Nephron progenitor cell (in vitro differentiated cells): Measurements from ENCODE around the gene BTAF1.

ENCODE experiments used
- DNase-seq: peaks from one replicate; pipeline ENCODE4 v3.0.0; 2021
- H3K27ac Mint-ChIP-seq: 2 replicates; pipeline ENCODE4 v1.8.0; 2021; ENCODE audit warnings: mild to moderate bottlenecking, moderate library complexity, mixed read lengths
- H3K27me3 Mint-ChIP-seq: 2 replicates; pipeline ENCODE4 v1.8.0; 2021; ENCODE audit warnings: mild to moderate bottlenecking, low read depth, mixed read lengths; ENCODE audit not compliant: poor library complexity
- H3K36me3 Mint-ChIP-seq: 2 replicates; pipeline ENCODE4 v1.8.0; 2021; ENCODE audit warnings: low read depth, mixed read lengths
- H3K4me1 Mint-ChIP-seq: 2 replicates; pipeline ENCODE4 v1.8.0; 2021; ENCODE audit warnings: mixed read lengths
- H3K4me3 Mint-ChIP-seq: 2 replicates; pipeline ENCODE4 v1.8.0; 2021; ENCODE audit warnings: mild to moderate bottlenecking, moderate library complexity, mixed read lengths
- H3K9me3 Mint-ChIP-seq: 2 replicates; pipeline ENCODE4 v1.8.0; 2021; ENCODE audit warnings: mild to moderate bottlenecking, moderate library complexity, mixed read lengths
- TF ChIP-seq, protein P1 (sequence below): fragments of 200-600 bp; sonication (generic); IDR thresholded peaks from 2 replicates; pipeline ENCODE4 v1.5.0; 2021; ENCODE audit warnings: antibody characterized with exemption

Gene BTAF1

DNA sequence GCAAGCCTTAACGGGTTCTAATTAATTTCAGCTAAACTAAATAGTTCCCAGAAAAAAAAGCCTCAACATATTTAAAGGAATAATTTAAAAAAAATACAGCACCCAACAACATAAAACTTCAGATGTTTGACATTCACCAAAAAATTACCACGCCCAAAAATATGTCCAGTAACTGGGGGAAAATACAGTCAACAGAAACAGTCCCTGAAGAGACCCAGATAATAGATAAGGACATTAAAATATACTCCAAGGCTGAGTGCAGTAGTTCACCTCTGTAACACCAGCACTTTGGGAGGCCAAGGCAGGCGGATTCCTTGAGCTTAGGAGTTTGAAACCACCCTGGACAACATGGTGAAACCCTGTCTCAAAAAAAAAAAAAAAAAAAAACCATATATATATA lies 78.0 kb downstream of the BTAF1 start:
- peaks cover 97% of the 10 kb centered on the region for H3K36me3 Mint-ChIP-seq
- DNase-seq = no peak
- no peak overlapping the region for H3K27ac Mint-ChIP-seq
- peaks cover 36% of the 10 kb centered on the region for H3K9me3 Mint-ChIP-seq
- TF ChIP-seq, protein P1, sequence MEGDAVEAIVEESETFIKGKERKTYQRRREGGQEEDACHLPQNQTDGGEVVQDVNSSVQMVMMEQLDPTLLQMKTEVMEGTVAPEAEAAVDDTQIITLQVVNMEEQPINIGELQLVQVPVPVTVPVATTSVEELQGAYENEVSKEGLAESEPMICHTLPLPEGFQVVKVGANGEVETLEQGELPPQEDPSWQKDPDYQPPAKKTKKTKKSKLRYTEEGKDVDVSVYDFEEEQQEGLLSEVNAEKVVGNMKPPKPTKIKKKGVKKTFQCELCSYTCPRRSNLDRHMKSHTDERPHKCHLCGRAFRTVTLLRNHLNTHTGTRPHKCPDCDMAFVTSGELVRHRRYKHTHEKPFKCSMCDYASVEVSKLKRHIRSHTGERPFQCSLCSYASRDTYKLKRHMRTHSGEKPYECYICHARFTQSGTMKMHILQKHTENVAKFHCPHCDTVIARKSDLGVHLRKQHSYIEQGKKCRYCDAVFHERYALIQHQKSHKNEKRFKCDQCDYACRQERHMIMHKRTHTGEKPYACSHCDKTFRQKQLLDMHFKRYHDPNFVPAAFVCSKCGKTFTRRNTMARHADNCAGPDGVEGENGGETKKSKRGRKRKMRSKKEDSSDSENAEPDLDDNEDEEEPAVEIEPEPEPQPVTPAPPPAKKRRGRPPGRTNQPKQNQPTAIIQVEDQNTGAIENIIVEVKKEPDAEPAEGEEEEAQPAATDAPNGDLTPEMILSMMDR = no peak
- no peaks in the 10 kb centered on the region for H3K27me3 Mint-ChIP-seq
- H3K4me3 Mint-ChIP-seq = no peak overlapping the region
- no peaks in the 10 kb centered on the region for H3K4me1 Mint-ChIP-seq

DNA sequence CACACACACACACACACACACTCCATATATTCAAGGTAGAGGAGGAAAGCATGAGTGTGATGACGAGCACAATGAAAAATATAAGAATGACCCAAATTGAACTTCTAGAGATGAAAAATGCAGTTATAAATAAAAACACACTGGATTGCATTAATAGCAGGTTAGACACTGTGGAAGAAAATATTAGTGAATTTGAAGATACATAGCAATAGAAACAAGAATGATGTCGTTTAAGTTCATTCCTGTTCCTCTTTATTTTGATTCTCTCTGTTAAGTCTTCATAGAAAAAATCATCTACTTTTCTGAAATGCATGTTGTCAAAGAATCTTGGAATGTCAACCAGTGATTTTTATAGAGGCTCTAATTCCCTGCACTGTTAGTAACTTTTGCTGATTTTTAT lies 78.4 kb downstream of the BTAF1 start:
- TF ChIP-seq, protein P1 = no peak
- no peaks in the 10 kb centered on the region for H3K4me1 Mint-ChIP-seq
- H3K4me3 Mint-ChIP-seq = no peak overlapping the region
- no peak overlapping the region for H3K27ac Mint-ChIP-seq
- H3K9me3 Mint-ChIP-seq = peaks cover 36% of the 10 kb centered on the region
- DNase-seq = no peak
- no peaks in the 10 kb centered on the region for H3K27me3 Mint-ChIP-seq
- peaks cover 96% of the 10 kb centered on the region for H3K36me3 Mint-ChIP-seq

DNA sequence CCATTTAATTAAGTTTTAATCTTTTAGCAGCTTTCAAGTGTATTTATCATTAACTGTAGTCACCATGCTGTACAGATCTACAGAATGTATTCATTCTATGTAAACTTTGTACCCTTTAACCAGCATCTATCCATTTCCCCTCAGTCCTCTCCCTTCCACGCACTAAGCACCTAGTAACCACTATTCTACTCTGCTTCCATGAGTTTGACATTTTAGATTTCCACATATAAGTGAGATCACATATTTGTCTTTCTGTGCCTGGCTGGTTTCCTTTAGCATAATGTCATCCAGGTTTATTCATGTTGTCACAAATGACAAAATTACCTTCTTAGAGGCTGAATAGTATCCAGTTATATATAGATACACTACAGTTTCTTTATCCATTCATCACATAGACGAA lies 79.7 kb downstream of the BTAF1 start:
- Mint-ChIP-seq H3K4me1 (no peaks in the 10 kb centered on the region), H3K36me3 (peaks cover 88% of the 10 kb centered on the region), H3K27me3 (no peaks in the 10 kb centered on the region), H3K4me3 (no peak overlapping the region), H3K9me3 (peaks cover 36% of the 10 kb centered on the region), H3K27ac (no peak overlapping the region)
- DNase-seq = no peak
- TF ChIP-seq, protein P1 = no peak

DNA sequence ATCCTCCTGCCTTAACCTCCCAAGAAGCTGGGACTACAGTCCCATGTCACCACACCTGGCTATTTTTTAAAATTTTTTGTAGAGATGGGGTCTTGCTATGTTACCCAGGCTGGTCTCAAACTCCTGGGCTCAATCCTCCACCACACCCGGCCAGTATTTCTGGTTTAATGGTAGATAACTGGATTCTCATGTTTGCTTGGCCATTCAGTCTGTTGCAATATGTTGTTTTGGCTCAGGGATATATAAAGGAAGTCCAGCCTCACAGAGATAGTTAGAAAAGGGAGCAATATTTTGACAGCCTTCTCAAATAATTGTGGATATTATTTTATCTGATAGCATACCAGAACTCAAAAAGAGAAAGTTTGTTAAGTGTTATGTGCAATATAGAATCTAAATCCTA lies 82.4 kb downstream of the BTAF1 start:
- H3K9me3 Mint-ChIP-seq = peaks cover 33% of the 10 kb centered on the region
- H3K27ac Mint-ChIP-seq = no peak overlapping the region
- H3K36me3 Mint-ChIP-seq = peaks cover 87% of the 10 kb centered on the region
- TF ChIP-seq, protein P1 = no peak
- no peak overlapping the region for H3K4me3 Mint-ChIP-seq
- no peak for DNase-seq
- H3K27me3 Mint-ChIP-seq = no peaks in the 10 kb centered on the region
- H3K4me1 Mint-ChIP-seq = no peaks in the 10 kb centered on the region

- DNase-seq = no peak
- Mint-ChIP-seq H3K27ac (peak overlapping the region; percentile 63), H3K36me3 (peaks cover 76% of the 10 kb centered on the region), H3K9me3 (peaks cover 7% of the 10 kb centered on the region), H3K27me3 (no peaks in the 10 kb centered on the region), H3K4me3 (no peak overlapping the region), H3K4me1 (no peaks in the 10 kb centered on the region)
- TF ChIP-seq, protein P1 = no peak
Measured at GRCh38 chr10:92009445-92009844, 85.9 kb downstream of the BTAF1 start.

- H3K4me1 Mint-ChIP-seq = no peaks in the 10 kb centered on the region
- TF ChIP-seq, protein P1 = no peak
- no peaks in the 10 kb centered on the region for H3K27me3 Mint-ChIP-seq
- no peak overlapping the region for H3K27ac Mint-ChIP-seq
- no peak for DNase-seq
- peaks cover 69% of the 10 kb centered on the region for H3K36me3 Mint-ChIP-seq
- no peaks in the 10 kb centered on the region for H3K9me3 Mint-ChIP-seq
- H3K4me3 Mint-ChIP-seq = no peak overlapping the region
Measured at GRCh38 chr10:92010047-92010735, 86.6 kb downstream of the BTAF1 start.
